Neural crest cell (in vitro differentiated cells): ENCODE results near the gene RNLS. TPM values are rescaled to one million over a fixed set of nuclear protein-coding genes. Genes with fewer than 3 reads are reported as not detected.

Experiments used
- DNase-seq: peaks from one replicate; pipeline ENCODE4 v3.0.0; 2021; ENCODE audit warnings: low read depth, mixed read lengths, low spot score
- H3K27ac Mint-ChIP-seq: one replicate; pipeline ENCODE4 v1.8.0; 2021; ENCODE audit warnings: mild to moderate bottlenecking, mixed read lengths; ENCODE audit not compliant: unreplicated experiment
- H3K27me3 Mint-ChIP-seq: 2 replicates; pipeline ENCODE4 v1.8.0; 2021; ENCODE audit warnings: low read depth, mild to moderate bottlenecking, mixed read lengths
- H3K36me3 Mint-ChIP-seq: 2 replicates; pipeline ENCODE4 v1.8.0; 2021; ENCODE audit warnings: low read depth, mild to moderate bottlenecking, mixed read lengths
- H3K4me1 Mint-ChIP-seq: 2 replicates; pipeline ENCODE4 v1.8.0; 2021; ENCODE audit warnings: mixed read lengths
- H3K4me3 Mint-ChIP-seq: one replicate; pipeline ENCODE4 v1.8.0; 2021; ENCODE audit warnings: mild to moderate bottlenecking, mixed read lengths
- H3K9me3 Mint-ChIP-seq: 2 replicates; pipeline ENCODE4 v1.8.0; 2021; ENCODE audit warnings: mixed read lengths
- total RNA-seq: library from RNA; stranded (reverse); gene quantifications from 2 replicates; pipeline ENCODE4 v1.2.1, GENCODE V29; 2021
- TF ChIP-seq, protein P1 (sequence below): fragments of 200-600 bp; sonication (generic); conservative IDR thresholded peaks from 2 replicates; pipeline ENCODE4 v1.5.0; 2021; ENCODE audit warnings: antibody characterized with exemption, mild to moderate bottlenecking

The RNLS gene
- total RNA-seq, 1 donor from 2014 or later: 3.3 TPM

DNA sequence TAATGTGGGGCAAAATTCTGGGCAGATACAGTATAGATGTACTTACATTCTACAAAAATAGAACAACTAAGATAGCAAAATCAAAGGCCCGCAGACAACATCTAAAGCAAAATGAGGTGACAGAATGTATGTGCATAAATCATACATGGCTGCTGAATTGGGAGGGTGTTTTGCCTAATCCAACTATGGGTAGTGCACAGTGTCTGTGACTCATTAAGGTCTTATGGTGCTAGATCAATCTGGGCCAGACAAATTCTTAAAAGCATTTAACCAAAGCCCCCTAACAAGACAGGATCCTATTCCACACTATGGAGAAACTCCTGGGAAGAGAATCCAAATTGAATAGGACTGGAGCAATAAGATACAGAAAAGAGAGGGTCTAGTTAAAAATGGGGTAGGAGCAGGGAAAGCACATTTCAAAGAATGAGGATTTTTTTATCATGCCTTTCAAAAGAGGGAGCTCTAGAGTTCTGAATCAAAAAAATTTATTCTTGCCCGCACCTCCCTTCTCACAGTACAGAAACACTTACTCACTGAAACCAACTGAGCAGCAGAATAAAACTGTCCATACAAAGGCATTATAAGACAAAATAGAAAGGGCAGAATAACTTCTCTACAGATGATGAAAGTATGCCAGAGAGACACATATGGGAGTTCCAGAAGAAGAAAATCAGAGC, 181.3 kb downstream of the RNLS start:
- H3K36me3 Mint-ChIP-seq: peaks cover 8% of the 10 kb centered on the region
- TF ChIP-seq, protein P1, sequence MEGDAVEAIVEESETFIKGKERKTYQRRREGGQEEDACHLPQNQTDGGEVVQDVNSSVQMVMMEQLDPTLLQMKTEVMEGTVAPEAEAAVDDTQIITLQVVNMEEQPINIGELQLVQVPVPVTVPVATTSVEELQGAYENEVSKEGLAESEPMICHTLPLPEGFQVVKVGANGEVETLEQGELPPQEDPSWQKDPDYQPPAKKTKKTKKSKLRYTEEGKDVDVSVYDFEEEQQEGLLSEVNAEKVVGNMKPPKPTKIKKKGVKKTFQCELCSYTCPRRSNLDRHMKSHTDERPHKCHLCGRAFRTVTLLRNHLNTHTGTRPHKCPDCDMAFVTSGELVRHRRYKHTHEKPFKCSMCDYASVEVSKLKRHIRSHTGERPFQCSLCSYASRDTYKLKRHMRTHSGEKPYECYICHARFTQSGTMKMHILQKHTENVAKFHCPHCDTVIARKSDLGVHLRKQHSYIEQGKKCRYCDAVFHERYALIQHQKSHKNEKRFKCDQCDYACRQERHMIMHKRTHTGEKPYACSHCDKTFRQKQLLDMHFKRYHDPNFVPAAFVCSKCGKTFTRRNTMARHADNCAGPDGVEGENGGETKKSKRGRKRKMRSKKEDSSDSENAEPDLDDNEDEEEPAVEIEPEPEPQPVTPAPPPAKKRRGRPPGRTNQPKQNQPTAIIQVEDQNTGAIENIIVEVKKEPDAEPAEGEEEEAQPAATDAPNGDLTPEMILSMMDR: no peak
- no peaks in the 10 kb centered on the region for H3K4me1 Mint-ChIP-seq
- H3K4me3 Mint-ChIP-seq: no peak overlapping the region
- no peaks in the 10 kb centered on the region for H3K27me3 Mint-ChIP-seq
- peaks cover 16% of the 10 kb centered on the region for H3K9me3 Mint-ChIP-seq
- H3K27ac Mint-ChIP-seq: no peak overlapping the region
- no peak for DNase-seq

DNA sequence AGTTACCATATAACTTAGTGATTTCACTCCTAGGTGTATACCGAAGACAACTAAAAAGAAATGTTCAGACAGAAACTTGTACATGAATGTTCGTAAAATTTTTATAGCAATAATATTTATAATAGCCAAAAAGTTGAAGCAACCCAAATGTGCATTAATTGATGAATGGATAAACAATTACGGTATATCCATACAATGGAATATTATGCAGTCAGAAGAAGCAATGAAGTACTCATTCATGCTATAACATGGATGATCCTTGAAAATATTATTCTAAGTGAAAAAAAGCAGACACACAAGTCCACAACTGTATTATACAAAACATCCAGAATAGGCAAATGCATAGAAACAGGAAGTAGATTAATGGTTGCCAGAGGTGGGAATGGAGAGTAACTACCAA, 183.9 kb downstream of the RNLS start:
- Mint-ChIP-seq H3K9me3 (peaks cover 16% of the 10 kb centered on the region), H3K27ac (no peak overlapping the region), H3K4me1 (no peaks in the 10 kb centered on the region), H3K36me3 (peaks cover 12% of the 10 kb centered on the region), H3K27me3 (no peaks in the 10 kb centered on the region), H3K4me3 (no peak overlapping the region)
- DNase-seq: no peak
- TF ChIP-seq, protein P1: no peak

DNA sequence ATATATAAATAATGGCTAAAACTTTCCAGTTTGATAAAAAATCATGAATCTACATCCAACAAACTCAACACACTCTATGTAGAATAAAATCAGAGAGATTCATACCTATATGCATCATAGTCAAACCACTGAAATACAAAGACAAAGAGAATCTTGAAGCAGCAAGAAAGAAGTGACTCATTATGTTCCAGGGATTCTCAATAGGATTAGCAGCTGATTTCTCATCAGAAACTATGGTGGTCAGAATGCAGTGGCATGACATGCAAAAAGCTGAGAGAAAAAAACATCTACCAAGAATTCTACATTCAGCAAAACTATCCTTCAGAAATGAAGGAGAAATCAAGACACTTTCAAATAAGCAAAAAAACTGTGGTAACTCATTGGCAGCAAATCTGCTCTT, 187.4 kb downstream of the RNLS start:
- TF ChIP-seq, protein P1: no peak
- no peak for DNase-seq
- Mint-ChIP-seq H3K36me3 (peaks cover 12% of the 10 kb centered on the region), H3K27me3 (no peaks in the 10 kb centered on the region), H3K4me1 (peaks cover 5% of the 10 kb centered on the region), H3K27ac (no peak overlapping the region), H3K9me3 (peaks cover 18% of the 10 kb centered on the region), H3K4me3 (no peak overlapping the region)

DNA sequence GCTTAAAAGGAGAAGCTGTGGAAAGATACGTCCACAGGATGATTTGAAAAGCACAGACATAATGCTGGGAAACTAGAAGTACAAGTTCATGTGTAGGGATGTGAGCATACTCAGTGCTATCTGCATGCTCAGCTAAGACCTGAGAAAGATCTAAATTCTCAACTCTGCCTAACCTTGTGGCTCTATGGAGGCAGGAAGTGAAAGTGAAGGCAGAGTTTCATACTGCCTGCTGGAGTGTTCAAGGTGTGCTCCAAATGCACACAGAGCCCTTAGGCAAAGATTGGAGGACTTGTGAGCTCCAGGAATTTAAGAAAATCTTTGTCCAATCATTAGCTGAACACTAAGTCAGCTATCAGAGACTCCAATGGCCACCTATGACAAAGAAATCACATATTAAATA, 190.9 kb downstream of the RNLS start:
- peaks cover 6% of the 10 kb centered on the region for H3K36me3 Mint-ChIP-seq
- no peak for DNase-seq
- no peak overlapping the region for H3K4me3 Mint-ChIP-seq
- peaks cover 9% of the 10 kb centered on the region for H3K4me1 Mint-ChIP-seq
- no peak overlapping the region for H3K27ac Mint-ChIP-seq
- H3K27me3 Mint-ChIP-seq: no peaks in the 10 kb centered on the region
- TF ChIP-seq, protein P1: no peak
- H3K9me3 Mint-ChIP-seq: peaks cover 9% of the 10 kb centered on the region

DNA sequence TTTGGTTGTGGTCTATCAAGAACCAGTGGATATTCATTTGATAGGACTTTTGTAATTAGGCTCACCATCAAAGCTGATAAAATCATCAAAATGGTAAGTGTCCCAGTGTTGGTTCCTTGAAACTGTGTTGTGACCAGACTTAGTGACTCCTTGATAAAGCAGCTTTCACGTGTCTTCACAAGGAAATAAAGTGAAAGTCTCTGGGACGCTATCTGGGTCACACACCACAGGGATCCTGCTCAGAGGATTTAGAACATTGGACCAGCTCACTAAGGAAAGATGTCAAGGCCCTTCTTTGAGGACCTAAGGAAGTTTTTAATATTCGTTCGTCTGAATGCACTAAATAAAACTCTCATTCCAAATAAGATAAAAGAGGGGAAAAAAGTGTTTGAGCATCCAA, 193.1 kb downstream of the RNLS start:
- TF ChIP-seq, protein P1: no peak

More for the DNA sequence above, 193.1 kb downstream of the RNLS start:
- Mint-ChIP-seq H3K27ac (no peak overlapping the region), H3K4me1 (peaks cover 9% of the 10 kb centered on the region), H3K36me3 (peaks cover under 1% of the 10 kb centered on the region), H3K9me3 (peaks cover 2% of the 10 kb centered on the region), H3K27me3 (no peaks in the 10 kb centered on the region), H3K4me3 (no peak overlapping the region)
- DNase-seq: no peak
